ENCODE data around the gene GAS7. TPM values are rescaled to one million over a fixed set of nuclear protein-coding genes. Genes with fewer than 3 reads are reported as not detected.

Gene GAS7
- total RNA-seq, 1 experiment from 2014 or later = 4.1 TPM

- ChIA-PET CTCF (no interaction called here), RAD21 (ENCODE audit: low non-redundant PET in 1 of 2, low total read pairs in 2 of 2, uncharacterized antibody in 2 of 2, unreplicated experiment in 2 of 2) (no interaction called here), POLR2A (no interaction called here)
- no peak overlapping the region for H3K4me3 ChIP-seq (replicated peaks in 1 of 2; ENCODE audit: low read depth in 1 of 2, low read length in 2 of 2)
- no peaks in the 10 kb centered on the region for H3K36me3 ChIP-seq (ENCODE audit: control insufficient read depth in 1 of 2, insufficient read depth in 2 of 2, low read length in 2 of 2)
- H4K20me1 ChIP-seq (ENCODE audit: insufficient read depth) = no peaks in the 10 kb centered on the region
- no peak overlapping the region for H3K27ac ChIP-seq (ENCODE audit: low read depth, low read length)
- no peaks in the 10 kb centered on the region for H3K9me3 ChIP-seq (ENCODE audit: control insufficient read depth in 1 of 2, insufficient read depth in 1 of 2, low read depth in 1 of 2, low read length in 2 of 2)
- no peaks in the 10 kb centered on the region for H3K27me3 ChIP-seq (ENCODE audit: insufficient read depth, low read length)
- H3K9me2 ChIP-seq (ENCODE audit: insufficient read depth) = no peaks in the 10 kb centered on the region
- no peak for DNase-seq (ENCODE audit: low read depth, low spot score)
- peaks cover 0 to 9% of the 10 kb centered on the region in 2 experiments; a peak in 2 of 4 replicates for H3K4me1 ChIP-seq (ENCODE audit: control insufficient read depth in 1 of 2, insufficient read depth in 2 of 2, low read length in 2 of 2)
- ATAC-seq = no peak
- no peak overlapping the region for H3K9ac ChIP-seq (ENCODE audit: low read length)
- TF ChIP-seq JUND (IDR thresholded peaks at IDR 0.05) (no peak), EZH2phosphoT487 (IDR thresholded peaks at IDR 0.05; ENCODE audit: borderline replicate concordance) (no peak), POLR2AphosphoS5 (IDR thresholded peaks at IDR 0.05; ENCODE audit: low read depth, low read length) (no peak), ZFX (IDR thresholded peaks at IDR 0.05) (no peak), YY1 (IDR thresholded peaks at IDR 0.05; ENCODE audit: extremely low read depth, insufficient replicate concordance, low read depth, low read length) (no peak), EGR1 (IDR thresholded peaks at IDR 0.05; ENCODE audit: low read depth) (no peak), CEBPB (IDR thresholded peaks at IDR 0.05; ENCODE audit: low read depth) (no peak), SP1 (IDR thresholded peaks at IDR 0.05; ENCODE audit: low read depth) (no peak)
- TF ChIP-seq, protein P1, sequence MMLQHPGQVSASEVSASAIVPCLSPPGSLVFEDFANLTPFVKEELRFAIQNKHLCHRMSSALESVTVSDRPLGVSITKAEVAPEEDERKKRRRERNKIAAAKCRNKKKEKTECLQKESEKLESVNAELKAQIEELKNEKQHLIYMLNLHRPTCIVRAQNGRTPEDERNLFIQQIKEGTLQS (IDR thresholded peaks at IDR 0.05) = no peak
- TF ChIP-seq, protein P2, sequence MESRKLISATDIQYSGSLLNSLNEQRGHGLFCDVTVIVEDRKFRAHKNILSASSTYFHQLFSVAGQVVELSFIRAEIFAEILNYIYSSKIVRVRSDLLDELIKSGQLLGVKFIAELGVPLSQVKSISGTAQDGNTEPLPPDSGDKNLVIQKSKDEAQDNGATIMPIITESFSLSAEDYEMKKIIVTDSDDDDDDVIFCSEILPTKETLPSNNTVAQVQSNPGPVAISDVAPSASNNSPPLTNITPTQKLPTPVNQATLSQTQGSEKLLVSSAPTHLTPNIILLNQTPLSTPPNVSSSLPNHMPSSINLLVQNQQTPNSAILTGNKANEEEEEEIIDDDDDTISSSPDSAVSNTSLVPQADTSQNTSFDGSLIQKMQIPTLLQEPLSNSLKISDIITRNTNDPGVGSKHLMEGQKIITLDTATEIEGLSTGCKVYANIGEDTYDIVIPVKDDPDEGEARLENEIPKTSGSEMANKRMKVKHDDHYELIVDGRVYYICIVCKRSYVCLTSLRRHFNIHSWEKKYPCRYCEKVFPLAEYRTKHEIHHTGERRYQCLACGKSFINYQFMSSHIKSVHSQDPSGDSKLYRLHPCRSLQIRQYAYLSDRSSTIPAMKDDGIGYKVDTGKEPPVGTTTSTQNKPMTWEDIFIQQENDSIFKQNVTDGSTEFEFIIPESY (IDR thresholded peaks at IDR 0.05; ENCODE audit: extremely low read depth, insufficient replicate concordance, low read length) = no peak
- TF ChIP-seq, protein P3, sequence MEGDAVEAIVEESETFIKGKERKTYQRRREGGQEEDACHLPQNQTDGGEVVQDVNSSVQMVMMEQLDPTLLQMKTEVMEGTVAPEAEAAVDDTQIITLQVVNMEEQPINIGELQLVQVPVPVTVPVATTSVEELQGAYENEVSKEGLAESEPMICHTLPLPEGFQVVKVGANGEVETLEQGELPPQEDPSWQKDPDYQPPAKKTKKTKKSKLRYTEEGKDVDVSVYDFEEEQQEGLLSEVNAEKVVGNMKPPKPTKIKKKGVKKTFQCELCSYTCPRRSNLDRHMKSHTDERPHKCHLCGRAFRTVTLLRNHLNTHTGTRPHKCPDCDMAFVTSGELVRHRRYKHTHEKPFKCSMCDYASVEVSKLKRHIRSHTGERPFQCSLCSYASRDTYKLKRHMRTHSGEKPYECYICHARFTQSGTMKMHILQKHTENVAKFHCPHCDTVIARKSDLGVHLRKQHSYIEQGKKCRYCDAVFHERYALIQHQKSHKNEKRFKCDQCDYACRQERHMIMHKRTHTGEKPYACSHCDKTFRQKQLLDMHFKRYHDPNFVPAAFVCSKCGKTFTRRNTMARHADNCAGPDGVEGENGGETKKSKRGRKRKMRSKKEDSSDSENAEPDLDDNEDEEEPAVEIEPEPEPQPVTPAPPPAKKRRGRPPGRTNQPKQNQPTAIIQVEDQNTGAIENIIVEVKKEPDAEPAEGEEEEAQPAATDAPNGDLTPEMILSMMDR (IDR thresholded peaks at IDR 0.05 in 2 of 3, conservative IDR thresholded peaks at IDR 0.05 in 1 of 3; ENCODE audit: borderline replicate concordance in 1 of 3, insufficient read depth in 1 of 3, low read depth in 2 of 3, low read length in 2 of 3) = no peak
- no peaks in the 10 kb centered on the region for H3K79me2 ChIP-seq (ENCODE audit: insufficient read depth, low read length)
- no peak overlapping the region for H3K4me2 ChIP-seq (ENCODE audit: low read length)
- H2AFZ ChIP-seq (ENCODE audit: low read depth, low read length, poor library complexity, severe bottlenecking) = no peak overlapping the region
- intact Hi-C loops (cut with micrococcal nuclease) = no loop called here
- BruUV-seq (replicated peaks) = no TSS peak
Measured at GRCh38 chr17:10106067-10106466, 92.3 kb downstream of the GAS7 start.

All from HCT116 (cell line).